AG08395 (cell line): ENCODE data around the gene TCF25.

ENCODE experiments used
- DNase-seq: peaks from one replicate; pipeline ENCODE4 v3.0.0; 2012; ENCODE audit warnings: mixed read lengths, low spot score

The TCF25 gene

GRCh38 chr16:89946515-89946914, 73.1 kb downstream of the TCF25 start:
- DNase-seq: no peak

GRCh38 chr16:89949121-89949742, 75.8 kb downstream of the TCF25 start:
- DNase-seq: no peak

- DNase-seq: no peak
Observed at GRCh38 chr16:89949756-89950155, 76.4 kb downstream of the TCF25 start.

DNA sequence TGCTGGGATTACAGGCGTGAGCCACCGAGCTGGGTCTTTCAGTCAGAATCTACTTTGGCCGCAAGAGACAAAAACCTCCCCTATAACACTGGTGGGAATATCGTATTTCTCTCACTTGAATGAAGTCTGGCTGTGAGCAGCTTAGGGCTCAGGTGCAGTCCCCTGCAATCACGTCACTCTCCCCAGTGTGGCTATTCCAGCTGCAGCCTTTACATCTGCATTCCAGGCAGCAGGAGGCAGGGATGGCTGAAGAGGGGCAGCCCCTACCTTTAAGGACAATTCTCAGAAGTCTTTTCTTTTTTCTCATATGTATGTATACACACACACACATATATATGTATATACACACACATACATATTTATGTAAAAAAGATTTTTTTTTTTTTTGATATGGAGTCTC, 78.1 kb downstream of the TCF25 start:
- DNase-seq: no peak

GRCh38 chr16:89952049-89952448, 78.7 kb downstream of the TCF25 start:
- DNase-seq: no peak

DNA sequence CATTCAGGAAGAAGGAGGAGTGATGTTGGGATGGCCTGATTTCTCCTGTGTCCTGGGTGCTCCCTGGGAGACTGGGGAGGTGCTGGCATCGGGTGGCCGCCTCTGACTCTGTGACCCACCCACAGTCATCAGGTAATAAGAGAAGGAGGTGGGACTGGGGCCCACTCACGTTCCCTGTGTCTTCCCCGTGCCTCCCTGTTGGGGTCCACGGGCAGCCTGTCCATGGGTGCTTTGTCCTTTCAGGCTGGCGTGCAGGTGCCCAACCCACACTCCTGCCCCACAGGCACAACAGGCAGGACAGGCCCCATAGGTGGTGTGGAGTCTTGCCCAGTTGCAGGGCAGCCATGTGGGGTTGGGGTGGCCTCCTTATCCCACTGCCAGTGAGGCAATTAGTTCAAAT, 79.2 kb downstream of the TCF25 start:
- no peak for DNase-seq

- no peak for DNase-seq
Observed at GRCh38 chr16:89953671-89954406, 80.4 kb downstream of the TCF25 start.

- DNase-seq: no peak
Observed at GRCh38 chr16:89954462-89954861, 81.1 kb downstream of the TCF25 start.

DNA sequence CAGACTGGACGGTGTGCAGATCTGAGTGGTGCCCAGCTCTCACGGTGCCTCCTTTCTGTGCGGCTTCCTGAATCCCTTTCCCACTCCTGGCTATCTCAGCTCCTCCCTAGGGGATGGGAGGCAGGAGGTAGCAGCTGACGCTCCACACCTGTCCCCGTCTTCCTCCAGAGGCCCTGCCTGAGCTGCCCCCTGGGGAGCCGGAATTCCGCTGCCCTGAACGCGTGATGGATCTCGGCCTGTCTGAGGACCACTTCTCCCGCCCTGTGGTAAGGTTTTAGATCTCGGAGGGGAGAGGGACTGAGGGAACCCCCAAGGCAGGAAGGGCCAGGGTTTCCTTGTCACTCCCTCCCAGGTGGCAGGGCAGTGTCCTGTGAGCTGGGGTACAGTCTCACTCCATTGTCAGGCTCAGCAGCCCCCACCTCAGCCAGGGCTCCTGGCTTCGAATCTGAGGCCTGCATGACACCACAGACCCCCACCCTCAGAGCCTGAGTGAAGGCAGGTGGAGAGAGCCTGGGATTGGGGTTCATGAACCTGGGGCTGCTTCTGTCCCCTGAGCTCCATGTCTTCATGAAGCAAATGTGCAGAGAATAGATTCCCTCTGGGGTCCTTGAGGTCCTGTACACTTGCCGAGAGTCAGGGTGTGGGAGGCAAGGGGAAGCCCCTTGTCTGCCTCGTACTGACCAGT, 81.8 kb downstream of the TCF25 start:
- no peak for DNase-seq

DNA sequence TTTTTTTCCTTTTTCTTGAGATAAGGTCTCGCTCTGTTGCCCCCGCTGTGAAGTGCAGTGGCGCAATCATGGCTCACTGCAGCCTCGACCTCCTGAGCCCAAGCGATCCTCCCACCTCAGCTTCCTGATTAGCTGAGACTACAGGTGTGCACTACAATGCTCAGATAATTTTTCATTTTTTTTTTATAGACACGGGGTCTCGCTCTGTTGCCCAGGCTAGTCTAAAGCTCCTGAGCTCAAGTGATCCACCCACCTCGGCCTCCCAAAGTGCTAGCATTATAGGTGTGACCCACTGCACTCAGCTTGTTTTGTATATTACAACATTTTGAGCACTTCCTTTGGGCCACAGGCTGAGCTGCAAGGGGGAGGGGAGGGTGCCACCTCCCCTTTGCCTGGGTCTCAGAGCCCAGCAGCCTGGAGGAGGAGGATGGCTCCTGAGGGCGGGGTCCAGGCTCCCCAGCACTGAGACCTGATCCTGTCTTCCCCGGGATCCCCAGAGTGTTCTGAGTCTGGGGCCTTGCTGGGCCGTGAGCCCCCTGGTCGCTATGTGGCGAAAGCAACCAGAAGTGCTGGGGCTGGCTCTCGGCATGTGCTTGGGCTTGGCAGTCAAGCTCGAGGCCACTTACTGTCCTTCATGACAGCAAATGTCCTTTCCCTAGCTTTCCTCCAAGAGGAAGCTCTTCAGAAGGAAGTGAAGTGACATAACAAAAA, 83.3 kb downstream of the TCF25 start:
- DNase-seq: no peak

DNA sequence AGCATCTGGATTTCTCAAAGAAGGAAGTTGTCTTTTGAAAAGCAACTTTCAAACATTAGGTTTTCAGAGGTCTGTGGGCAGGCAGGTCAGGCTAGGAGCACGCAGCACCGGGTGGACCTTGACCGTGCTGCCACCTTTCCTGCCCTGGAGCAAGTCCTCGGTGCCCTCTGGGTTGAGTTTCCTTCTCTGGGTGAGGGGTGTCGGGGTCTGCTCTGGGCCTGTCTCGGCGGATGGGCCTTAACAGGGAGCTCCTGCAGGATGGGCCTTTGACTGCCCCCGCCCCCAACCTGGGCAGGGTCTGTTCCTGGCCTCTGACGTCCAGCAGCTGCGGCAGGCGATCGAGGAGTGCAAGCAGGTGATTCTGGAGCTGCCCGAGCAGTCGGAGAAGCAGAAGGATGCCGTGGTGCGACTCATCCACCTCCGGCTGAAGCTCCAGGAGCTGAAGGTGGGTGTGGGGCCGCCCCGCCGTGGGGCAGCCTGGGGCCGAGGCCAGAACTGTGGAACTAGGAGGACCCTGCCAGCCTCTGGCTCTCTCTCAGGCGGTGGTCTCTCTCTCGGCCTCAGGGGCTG, 83.9 kb downstream of the TCF25 start:
- no peak for DNase-seq

DNA sequence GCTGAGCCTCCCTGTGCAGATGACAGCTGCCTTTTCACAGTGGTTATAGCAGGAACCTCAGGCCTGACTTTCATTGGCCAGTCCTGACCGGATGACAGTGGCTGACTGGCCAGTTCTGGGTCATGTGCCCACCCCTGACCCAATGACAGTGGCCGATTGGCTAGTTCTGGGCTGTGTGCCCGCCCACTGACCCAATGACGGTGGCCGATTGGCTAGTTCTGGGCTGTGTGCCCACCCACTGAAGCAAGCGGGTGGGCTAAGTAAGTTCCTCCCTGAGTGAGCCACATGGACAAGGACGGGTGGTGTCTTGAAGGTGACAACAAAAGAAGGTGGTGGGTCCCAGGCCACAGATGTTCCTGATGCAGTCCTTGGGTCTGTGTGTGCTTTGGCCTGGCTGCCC, 84.7 kb downstream of the TCF25 start:
- peak; percentile 50 for DNase-seq

DNA sequence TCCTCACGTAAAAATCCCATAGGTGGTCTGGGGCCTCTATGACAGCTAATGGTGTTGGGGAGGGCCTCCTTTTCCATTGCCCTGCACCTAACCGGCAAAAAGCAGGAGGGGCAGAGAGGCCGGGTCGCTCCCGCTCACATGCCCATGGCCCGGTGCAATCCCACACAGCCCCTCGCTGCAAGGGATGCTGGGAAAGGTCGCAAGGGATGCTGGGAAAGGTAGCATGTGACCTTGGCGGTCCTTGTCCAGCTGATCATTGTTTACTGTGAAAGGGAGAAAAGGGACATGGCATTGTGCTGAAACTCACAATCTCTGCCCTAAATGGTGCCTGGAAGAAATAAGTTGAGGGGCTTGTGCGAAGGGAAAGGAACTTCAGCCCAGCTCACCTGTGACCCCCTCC, 85.2 kb downstream of the TCF25 start:
- DNase-seq: no peak

DNA sequence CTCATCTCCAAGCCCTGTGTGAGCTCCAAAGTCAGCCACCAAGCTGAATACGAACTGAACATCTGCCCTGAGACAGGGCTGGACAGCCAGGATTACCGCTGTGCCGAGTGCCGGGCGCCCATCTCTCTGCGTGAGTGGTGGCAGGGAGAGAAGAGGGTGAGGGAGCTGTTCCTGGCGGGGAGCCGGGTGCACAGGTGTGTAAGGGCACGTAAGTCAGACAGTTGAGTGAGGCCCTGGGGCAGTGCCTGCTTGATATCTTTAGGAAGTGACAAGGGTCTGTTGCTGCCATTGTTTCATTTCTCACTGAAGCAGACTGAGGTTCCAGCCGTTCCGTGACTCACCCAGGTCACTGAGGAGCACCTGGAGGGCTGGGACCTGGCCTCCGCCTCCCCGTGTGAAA, 87.6 kb downstream of the TCF25 start:
- DNase-seq: no peak
